Measurements from ENCODE around the gene SETDB2.

Gene SETDB2

DNA sequence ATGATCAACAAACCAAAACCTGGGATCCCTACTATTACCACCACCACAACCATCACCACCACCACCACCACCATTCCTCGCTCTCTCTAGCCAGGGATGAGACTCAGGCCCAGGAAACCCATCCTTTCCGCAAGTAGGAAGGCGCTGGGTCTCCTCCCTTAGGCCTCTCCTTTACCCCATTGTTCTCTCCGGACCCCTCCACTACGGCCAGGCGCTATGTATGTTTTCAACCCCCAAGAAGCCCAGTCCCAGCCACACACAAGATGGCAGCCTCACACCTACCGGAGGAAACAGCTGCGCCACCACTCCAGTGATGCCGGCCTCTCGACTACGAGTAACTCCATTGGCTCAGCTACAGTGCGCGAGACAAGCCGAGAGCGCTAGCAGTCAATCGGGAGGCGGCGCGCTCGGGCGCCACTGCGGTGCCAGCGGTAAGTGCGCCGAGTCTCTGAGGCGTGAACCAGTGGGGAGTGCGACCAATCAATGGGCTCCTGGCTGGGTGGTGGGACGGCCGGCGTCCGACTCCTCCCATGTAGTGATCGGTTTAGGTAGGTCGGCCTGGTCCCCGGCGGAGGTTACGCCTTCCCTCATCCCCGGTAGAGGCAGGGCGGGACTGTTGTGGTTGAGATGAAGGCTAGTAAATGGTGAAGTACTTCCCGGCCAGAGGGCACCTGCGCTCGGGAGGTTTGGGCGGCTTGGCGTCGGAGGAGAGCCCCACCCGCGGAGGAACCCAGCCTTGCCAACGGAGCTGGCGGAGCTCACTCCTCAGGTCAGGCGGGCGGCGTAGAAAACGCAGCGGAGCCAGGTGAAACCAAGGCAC is at the start of gene SETDB2, which contains the start of gene CAB39L:
SETDB2 (plus strand) TSS at position 571 of the 820 bp plus-strand sequence. CDS start 7,620 bp downstream, outside the sequence.
CAB39L (minus strand) TSS at position 361 of the 820 bp plus-strand sequence. CDS start 61,154 bp downstream, outside the sequence.
- Mint-ChIP-seq H3K4me3 (peak within 1 kb of the TSS; percentile 92), H3K9me3 (no peaks in the 10 kb centered on the region), H3K4me1 (ENCODE audit: low read depth) (peaks cover 74% of the 10 kb centered on the region), H3K27me3 (no peaks in the 10 kb centered on the region), H3K27ac (peak within 1 kb of the TSS; percentile 97), H3K36me3 (ENCODE audit: low read depth) (peaks cover 10% of the 10 kb centered on the region)

GRCh38 chr13:49395451-49395865 is 48.6 kb upstream of the SETDB2 start:
- Mint-ChIP-seq H3K4me3 (no peak overlapping the region), H3K27me3 (no peaks in the 10 kb centered on the region), H3K9me3 (peaks cover 3% of the 10 kb centered on the region), H3K36me3 (ENCODE audit: low read depth) (no peaks in the 10 kb centered on the region), H3K4me1 (ENCODE audit: low read depth) (no peaks in the 10 kb centered on the region), H3K27ac (no peak overlapping the region)

DNA sequence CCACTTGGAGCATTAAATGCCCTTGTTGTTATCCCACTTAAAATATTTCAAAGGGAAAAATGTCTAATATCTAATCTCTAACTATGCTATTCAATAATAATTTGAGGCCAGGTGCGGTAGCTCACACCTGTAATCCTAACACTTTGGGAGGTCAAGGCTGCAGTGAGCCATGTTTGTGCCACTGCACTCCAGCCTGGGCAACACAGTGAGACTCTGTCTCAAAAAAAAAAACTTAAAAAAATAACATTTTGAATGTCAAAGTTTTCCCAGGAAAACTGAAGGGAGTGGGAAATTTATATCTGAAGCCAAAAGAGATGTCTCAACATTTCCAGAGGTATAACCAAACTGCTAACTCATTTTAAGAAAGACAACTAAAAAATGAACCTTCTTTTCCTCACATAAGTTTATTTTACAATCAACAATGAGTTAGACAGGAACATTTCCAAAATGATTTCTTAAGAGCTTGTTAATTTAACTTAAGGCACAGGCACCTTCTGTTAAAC is 48.1 kb upstream of the SETDB2 start:
- no peak overlapping the region for H3K4me3 Mint-ChIP-seq
- H3K27ac Mint-ChIP-seq: no peak overlapping the region
- H3K4me1 Mint-ChIP-seq (ENCODE audit: low read depth): no peaks in the 10 kb centered on the region
- H3K36me3 Mint-ChIP-seq (ENCODE audit: low read depth): no peaks in the 10 kb centered on the region
- peaks cover 2% of the 10 kb centered on the region for H3K9me3 Mint-ChIP-seq
- no peaks in the 10 kb centered on the region for H3K27me3 Mint-ChIP-seq

DNA sequence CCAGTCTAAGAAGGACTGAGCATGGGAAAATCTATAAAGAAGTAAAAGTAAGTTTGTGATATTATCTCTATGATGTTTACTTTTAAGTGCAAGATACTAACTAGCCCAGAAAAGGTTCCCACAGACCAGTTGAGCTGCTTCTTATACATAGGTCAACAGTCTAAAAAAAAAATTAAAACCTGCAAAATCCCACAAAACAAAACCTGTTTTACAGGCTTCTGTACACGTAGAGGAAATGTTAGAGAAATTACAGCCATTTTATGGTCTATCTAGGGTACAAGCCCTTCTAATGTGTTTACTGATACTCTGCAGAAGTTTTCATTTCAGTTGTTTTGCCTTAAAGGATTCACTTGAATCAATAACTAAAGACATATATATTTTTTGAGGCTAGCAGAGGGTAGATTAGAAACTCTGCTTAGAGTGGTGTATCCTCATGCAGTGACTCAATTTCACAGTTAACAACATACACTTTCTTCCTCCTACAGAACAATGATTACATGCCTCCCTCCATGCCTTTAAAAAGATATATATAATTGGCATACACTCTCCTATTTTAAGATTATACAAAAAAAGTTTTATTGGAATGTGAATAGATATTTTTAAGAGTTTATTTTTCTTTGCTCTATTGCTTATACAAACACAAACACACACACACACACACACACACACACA is 44.1 kb upstream of the SETDB2 start:
- Mint-ChIP-seq H3K4me3 (no peak overlapping the region), H3K4me1 (ENCODE audit: low read depth) (no peaks in the 10 kb centered on the region), H3K9me3 (peaks cover 15% of the 10 kb centered on the region), H3K27me3 (no peaks in the 10 kb centered on the region), H3K27ac (no peak overlapping the region), H3K36me3 (ENCODE audit: low read depth) (peaks cover 14% of the 10 kb centered on the region)

DNA sequence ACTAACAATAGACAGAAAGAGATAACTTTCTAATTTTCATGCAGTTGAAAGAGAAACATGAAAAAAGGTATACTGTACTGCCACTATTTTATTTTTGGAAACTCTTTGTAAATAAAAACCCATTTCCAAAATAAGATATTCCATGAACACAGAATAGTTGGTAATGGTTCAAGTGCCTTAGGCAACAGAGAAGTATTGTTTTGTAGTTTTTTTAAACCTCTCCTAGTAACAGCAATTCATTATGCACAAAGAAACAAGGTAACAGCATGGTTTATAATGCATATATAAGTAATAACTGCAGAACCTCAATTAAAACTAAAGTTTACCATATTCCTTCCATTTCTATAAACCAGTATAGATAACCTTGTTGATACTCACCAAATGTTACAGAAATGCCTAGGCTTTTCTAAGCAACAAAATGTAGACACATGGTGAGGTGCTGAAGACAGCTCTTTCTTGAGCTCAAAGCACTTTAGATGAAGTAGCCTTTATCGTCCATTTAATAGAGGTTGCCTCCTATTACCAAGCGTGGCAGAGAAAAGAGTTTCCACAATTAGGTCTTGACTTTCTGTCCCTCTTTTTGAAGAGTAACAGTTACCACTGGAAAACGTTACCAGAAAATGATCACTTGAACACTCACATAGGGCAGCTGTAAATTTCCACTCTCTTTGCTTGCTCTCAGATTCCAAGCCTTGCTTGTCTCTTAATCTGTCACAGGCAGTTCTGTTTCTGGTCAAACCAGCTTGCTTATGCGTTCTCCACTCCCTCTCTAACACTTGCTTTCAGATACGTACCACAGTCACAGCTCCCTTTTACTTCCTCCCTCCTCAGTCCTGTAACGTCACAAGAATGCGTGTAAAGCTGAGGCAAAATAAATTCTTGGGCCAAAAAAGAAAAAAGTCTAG is 43.1 kb upstream of the SETDB2 start:
- Mint-ChIP-seq H3K4me3 (no peak overlapping the region), H3K4me1 (ENCODE audit: low read depth) (no peaks in the 10 kb centered on the region), H3K27ac (no peak overlapping the region), H3K27me3 (no peaks in the 10 kb centered on the region), H3K9me3 (peaks cover 25% of the 10 kb centered on the region), H3K36me3 (ENCODE audit: low read depth) (peaks cover 24% of the 10 kb centered on the region)

DNA sequence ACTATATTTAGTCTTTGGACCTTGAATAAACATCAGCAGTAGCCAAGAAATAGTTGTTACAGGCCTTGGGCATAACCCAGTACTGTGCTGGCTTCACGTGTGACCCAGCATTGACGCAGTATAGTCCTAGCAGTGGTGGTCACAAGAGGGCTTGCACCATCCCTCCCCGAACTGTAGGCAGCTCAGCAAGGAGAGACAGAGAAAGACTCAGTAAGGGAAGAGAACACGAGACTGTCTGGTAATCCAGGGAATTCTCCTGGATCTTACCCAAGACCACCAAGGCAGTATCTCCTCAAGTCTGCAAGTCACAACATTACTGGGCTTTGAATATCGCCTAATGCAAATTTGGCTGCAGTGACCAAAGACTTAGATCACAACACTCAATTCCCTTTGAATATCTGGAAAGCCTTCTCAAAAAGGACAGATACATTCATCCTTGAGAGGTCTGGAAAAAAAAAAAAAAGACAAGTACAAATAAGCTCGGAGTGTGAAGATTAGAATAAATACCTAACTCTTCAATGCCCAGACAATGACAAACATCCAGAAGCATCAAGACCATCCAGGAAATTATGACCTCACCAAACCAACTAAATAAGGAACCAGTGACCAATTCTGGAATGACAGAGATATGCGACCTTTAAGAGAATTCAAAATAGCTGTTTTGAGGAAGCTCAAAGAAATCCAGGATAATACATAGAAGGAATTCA is 39.9 kb upstream of the SETDB2 start:
- no peaks in the 10 kb centered on the region for H3K27me3 Mint-ChIP-seq
- peaks cover 30% of the 10 kb centered on the region for H3K36me3 Mint-ChIP-seq (ENCODE audit: low read depth)
- peaks cover 25% of the 10 kb centered on the region for H3K9me3 Mint-ChIP-seq

DNA sequence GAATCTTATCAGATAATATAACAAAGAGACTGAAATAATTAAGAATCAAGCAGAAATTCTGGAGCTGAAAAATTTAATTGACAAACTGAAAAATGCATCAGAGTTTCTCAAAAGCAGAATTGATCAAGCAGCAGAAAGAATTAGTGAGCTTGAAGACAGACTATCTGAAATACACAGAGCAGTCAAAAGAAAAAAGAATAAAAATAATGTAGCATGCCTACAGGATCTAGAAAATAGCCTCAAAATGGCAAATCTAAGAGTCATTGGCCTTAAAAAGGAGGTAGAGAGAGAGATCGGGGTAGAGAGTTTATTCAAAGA is 39.4 kb upstream of the SETDB2 start:
- Mint-ChIP-seq H3K9me3 (peaks cover 25% of the 10 kb centered on the region), H3K4me1 (ENCODE audit: low read depth) (no peaks in the 10 kb centered on the region), H3K36me3 (ENCODE audit: low read depth) (peaks cover 30% of the 10 kb centered on the region), H3K27ac (no peak overlapping the region), H3K4me3 (no peak overlapping the region), H3K27me3 (no peaks in the 10 kb centered on the region)

More for the DNA sequence above, 39.9 kb upstream of the SETDB2 start:
- H3K4me3 Mint-ChIP-seq: no peak overlapping the region
- H3K4me1 Mint-ChIP-seq (ENCODE audit: low read depth): no peaks in the 10 kb centered on the region
- no peak overlapping the region for H3K27ac Mint-ChIP-seq

- Mint-ChIP-seq H3K4me3 (no peak overlapping the region), H3K27ac (no peak overlapping the region), H3K36me3 (ENCODE audit: low read depth) (peaks cover 30% of the 10 kb centered on the region), H3K4me1 (ENCODE audit: low read depth) (no peaks in the 10 kb centered on the region), H3K9me3 (peaks cover 25% of the 10 kb centered on the region), H3K27me3 (no peaks in the 10 kb centered on the region)
These were observed 37.0 kb upstream of the SETDB2 start for GRCh38 chr13:49407068-49407467.

DNA sequence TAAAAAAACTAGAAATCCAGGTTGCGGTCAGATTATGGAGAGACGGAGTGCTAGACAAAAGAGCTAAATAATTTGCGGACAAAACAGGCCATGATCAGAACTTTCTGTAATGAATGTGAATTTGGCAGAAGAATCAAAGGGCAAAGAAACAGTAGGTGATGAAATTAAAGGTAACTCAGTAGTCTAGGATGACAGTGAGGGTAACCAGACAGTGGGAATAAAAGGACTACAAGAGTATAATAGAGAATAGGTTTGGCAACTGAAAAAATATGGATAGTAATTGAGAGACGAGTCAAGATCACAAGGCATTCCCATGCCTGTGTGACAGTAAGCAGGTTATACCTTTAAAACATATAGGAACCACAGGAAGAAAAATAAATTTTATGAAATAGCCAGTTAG is 36.1 kb upstream of the SETDB2 start:
- Mint-ChIP-seq H3K36me3 (ENCODE audit: low read depth) (peaks cover 30% of the 10 kb centered on the region), H3K4me3 (no peak overlapping the region), H3K9me3 (peaks cover 25% of the 10 kb centered on the region), H3K27me3 (no peaks in the 10 kb centered on the region), H3K27ac (no peak overlapping the region), H3K4me1 (ENCODE audit: low read depth) (no peaks in the 10 kb centered on the region)

DNA sequence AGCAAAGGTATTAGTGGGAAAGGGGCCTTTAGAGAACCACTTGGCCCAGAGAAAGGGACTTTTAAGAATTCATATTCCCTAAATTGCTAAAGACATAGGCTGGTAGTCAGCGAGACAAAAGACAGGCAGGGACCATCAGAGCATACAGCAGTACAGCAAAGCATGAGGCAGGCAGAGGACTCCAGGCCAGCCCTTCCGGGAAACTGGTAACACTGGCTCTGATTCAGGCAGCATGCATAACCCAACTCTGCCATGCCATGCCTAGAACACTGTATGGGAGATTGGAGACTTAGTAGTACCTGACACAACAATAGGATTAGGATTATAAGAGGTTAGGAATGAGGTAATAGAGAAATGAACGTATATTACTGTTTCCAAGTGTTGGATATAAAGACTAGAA is 35.1 kb upstream of the SETDB2 start:
- peaks cover 19% of the 10 kb centered on the region for H3K9me3 Mint-ChIP-seq
- no peaks in the 10 kb centered on the region for H3K27me3 Mint-ChIP-seq
- no peak overlapping the region for H3K4me3 Mint-ChIP-seq
- no peaks in the 10 kb centered on the region for H3K4me1 Mint-ChIP-seq (ENCODE audit: low read depth)
- H3K36me3 Mint-ChIP-seq (ENCODE audit: low read depth): peaks cover 24% of the 10 kb centered on the region
- no peak overlapping the region for H3K27ac Mint-ChIP-seq

GRCh38 chr13:49410006-49410405 is 34.1 kb upstream of the SETDB2 start:
- H3K27ac Mint-ChIP-seq: no peak overlapping the region
- no peak overlapping the region for H3K4me3 Mint-ChIP-seq
- H3K9me3 Mint-ChIP-seq: peaks cover 9% of the 10 kb centered on the region
- no peaks in the 10 kb centered on the region for H3K27me3 Mint-ChIP-seq
- H3K36me3 Mint-ChIP-seq (ENCODE audit: low read depth): peaks cover 15% of the 10 kb centered on the region
- H3K4me1 Mint-ChIP-seq (ENCODE audit: low read depth): no peaks in the 10 kb centered on the region

DNA sequence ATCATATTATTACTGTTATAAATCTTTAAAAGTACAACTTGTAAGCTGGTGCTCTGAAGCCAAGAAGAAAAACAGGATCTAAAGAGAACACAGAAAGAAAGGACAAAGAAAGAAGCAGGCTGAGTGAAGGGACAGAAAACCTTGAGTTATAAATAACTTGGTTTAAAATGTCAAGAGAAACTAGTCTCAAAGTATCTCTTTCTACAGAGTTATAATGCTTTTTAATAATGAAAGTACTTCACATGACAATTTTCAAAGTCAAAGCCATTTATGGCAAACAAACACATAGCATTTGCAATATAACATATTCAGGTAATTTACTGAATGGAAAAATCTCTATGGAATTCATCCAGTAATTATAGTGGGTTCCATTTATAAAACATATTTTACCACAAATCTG is 33.6 kb upstream of the SETDB2 start:
- Mint-ChIP-seq H3K27ac (no peak overlapping the region), H3K9me3 (peaks cover 4% of the 10 kb centered on the region), H3K36me3 (ENCODE audit: low read depth) (peaks cover 11% of the 10 kb centered on the region)

GRCh38 chr13:49411353-49411752 is 32.7 kb upstream of the SETDB2 start:
- Mint-ChIP-seq H3K36me3 (ENCODE audit: low read depth) (peaks cover 5% of the 10 kb centered on the region), H3K4me3 (no peak overlapping the region), H3K27ac (no peak overlapping the region), H3K27me3 (no peaks in the 10 kb centered on the region), H3K4me1 (ENCODE audit: low read depth) (no peaks in the 10 kb centered on the region), H3K9me3 (no peaks in the 10 kb centered on the region)

More for the DNA sequence above, 33.6 kb upstream of the SETDB2 start:
- no peaks in the 10 kb centered on the region for H3K4me1 Mint-ChIP-seq (ENCODE audit: low read depth)
- no peaks in the 10 kb centered on the region for H3K27me3 Mint-ChIP-seq
- H3K4me3 Mint-ChIP-seq: no peak overlapping the region

DNA sequence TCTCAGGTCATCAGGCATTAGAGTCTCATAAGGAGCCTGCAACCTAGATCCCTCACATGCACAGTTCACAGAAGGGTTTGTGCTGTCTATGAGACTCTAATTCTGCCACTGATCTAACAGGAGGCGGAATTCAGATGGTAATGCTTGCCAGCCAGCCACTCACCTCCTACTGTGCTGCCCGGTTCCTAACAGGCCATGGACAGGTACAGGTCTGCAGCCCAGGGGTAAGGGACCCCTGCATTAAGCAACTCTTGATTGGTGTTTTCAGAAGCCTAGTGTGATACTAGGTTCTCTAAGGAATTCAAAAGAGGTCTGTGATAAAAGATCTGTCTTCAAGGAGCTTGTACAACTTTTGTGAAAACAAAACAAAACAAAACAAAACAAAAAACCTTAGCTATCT is 31.3 kb upstream of the SETDB2 start:
- Mint-ChIP-seq H3K27me3 (no peaks in the 10 kb centered on the region), H3K4me1 (ENCODE audit: low read depth) (no peaks in the 10 kb centered on the region), H3K36me3 (ENCODE audit: low read depth) (no peaks in the 10 kb centered on the region), H3K27ac (no peak overlapping the region), H3K9me3 (no peaks in the 10 kb centered on the region), H3K4me3 (no peak overlapping the region)
